ENCODE measurements around the gene NT5E. TPM values are rescaled to one million over a fixed set of nuclear protein-coding genes. Genes with fewer than 3 reads are reported as not detected.

The NT5E gene
- 524 and 527 TPM in 2 replicates for total RNA-seq

DNA sequence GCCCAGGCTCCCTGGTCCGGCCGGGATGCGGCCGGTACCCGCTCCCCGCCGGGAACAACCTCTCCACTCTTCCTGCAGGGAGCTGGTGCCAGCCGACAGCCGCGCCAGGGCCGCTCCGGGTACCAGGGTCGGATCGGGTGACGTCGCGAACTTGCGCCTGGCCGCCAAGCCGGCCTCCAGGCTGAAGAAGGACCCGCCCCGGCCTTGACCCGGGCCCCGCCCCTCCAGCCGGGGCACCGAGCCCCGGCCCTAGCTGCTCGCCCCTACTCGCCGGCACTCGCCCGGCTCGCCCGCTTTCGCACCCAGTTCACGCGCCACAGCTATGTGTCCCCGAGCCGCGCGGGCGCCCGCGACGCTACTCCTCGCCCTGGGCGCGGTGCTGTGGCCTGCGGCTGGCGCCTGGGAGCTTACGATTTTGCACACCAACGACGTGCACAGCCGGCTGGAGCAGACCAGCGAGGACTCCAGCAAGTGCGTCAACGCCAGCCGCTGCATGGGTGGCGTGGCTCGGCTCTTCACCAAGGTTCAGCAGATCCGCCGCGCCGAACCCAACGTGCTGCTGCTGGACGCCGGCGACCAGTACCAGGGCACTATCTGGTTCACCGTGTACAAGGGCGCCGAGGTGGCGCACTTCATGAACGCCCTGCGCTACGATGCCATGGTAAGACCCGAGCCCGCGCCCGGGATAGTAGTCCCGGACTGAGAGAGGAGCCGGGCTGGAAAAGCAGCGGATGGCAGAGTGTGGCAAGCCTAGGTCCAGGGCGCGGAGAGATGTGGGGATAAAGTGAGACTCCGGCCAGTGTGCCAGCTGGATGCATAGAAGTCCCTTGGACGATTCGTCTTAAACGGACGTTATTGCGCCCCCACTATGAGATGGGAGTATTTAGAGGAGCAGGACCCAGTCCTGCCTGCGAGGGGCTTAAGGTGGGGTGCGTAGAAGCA lies at the start of gene NT5E:
NT5E (plus strand) TSS at position 266 of the 942 bp plus-strand sequence; CDS start at position 323, 57 bp downstream.

Other genes with a start within 250 kb of the NT5E start
- 145 and 170 TPM in 2 replicates for gene SNX14, start 143.8 kb downstream of the NT5E start, total RNA-seq
- 66.9 and 110 TPM in 2 replicates for gene SYNCRIP, start 192.8 kb downstream of the NT5E start, total RNA-seq

Measured in uterine smooth muscle cell (primary cell).